HEK293 (cell line): Measurements from ENCODE around the gene NDUFA3.

Experiments used
- EGR2 ChIP-seq: fragments of 450-650 bp; formaldehyde crosslinking; IDR thresholded peaks from 2 replicates; pipeline ENCODE4 v1.5.1; 2016; ENCODE audit warnings: low read depth, missing biosample characterization, missing genetic modification characterization
- GLI2 ChIP-seq: fragments of 450-650 bp; formaldehyde crosslinking; IDR thresholded peaks from 2 replicates; pipeline ENCODE4; 2017; ENCODE audit warnings: missing biosample characterization, missing genetic modification characterization, low read depth, borderline replicate concordance
- KLF9 ChIP-seq: fragments of 450-650 bp; formaldehyde crosslinking; IDR thresholded peaks from 2 replicates; pipeline ENCODE4 v1.5.1; 2016; ENCODE audit warnings: missing biosample characterization, missing genetic modification characterization, low read depth
- PBX3 ChIP-seq: sonication (generic); formaldehyde crosslinking; IDR thresholded peaks from 2 replicates; pipeline ENCODE4 v1.8.1; 2022; ENCODE audit warnings: mild to moderate bottlenecking, moderate library complexity, missing genetic modification reagents
- RBAK ChIP-seq: fragments of 450-650 bp; formaldehyde crosslinking; IDR thresholded peaks from 2 replicates; pipeline ENCODE4 v1.5.1; 2016; ENCODE audit warnings: missing biosample characterization, missing genetic modification characterization
- SCRT1 ChIP-seq: fragments of 450-650 bp; formaldehyde crosslinking; IDR thresholded peaks from 2 replicates; pipeline ENCODE4 v1.5.1; 2016; ENCODE audit warnings: missing biosample characterization, missing genetic modification characterization, borderline replicate concordance
- SCRT2 ChIP-seq: fragments of 450-650 bp; formaldehyde crosslinking; IDR thresholded peaks from 2 replicates; pipeline ENCODE4 v1.5.1; 2016; ENCODE audit warnings: missing biosample characterization, missing genetic modification characterization
- SP7 ChIP-seq: fragments of 450-650 bp; formaldehyde crosslinking; IDR thresholded peaks from 2 replicates; pipeline ENCODE4 v1.5.1; 2016; ENCODE audit warnings: missing biosample characterization, missing genetic modification characterization
- YY2 ChIP-seq: fragments of 450-650 bp; formaldehyde crosslinking; IDR thresholded peaks from 2 replicates; pipeline ENCODE4 v1.5.1; 2016; ENCODE audit warnings: missing biosample characterization, missing genetic modification characterization
- ZBTB11 ChIP-seq: fragments of 450-650 bp; formaldehyde crosslinking; conservative IDR thresholded peaks from 2 replicates; pipeline ENCODE4 v1.5.1; 2016; ENCODE audit warnings: low read depth, missing biosample characterization, missing genetic modification characterization
- ZNF132 ChIP-seq: fragments of 450-650 bp; formaldehyde crosslinking; IDR thresholded peaks from 2 replicates; pipeline ENCODE4 v1.5.1; 2017; ENCODE audit warnings: missing biosample characterization, missing genetic modification characterization, borderline replicate concordance
- ZNF140 ChIP-seq: fragments of 450-650 bp; formaldehyde crosslinking; IDR thresholded peaks from 2 replicates; pipeline ENCODE4 v1.5.1; 2016; ENCODE audit warnings: missing biosample characterization, missing genetic modification characterization
- ZNF16 ChIP-seq: fragments of 450-650 bp; formaldehyde crosslinking; IDR thresholded peaks from 2 replicates; pipeline ENCODE4 v1.5.1; 2016; ENCODE audit warnings: low read depth, missing biosample characterization, missing genetic modification characterization
- ZNF221 ChIP-seq: fragments of 450-650 bp; formaldehyde crosslinking; IDR thresholded peaks from 2 replicates; pipeline ENCODE4 v1.5.1; 2017; ENCODE audit warnings: missing biosample characterization, missing genetic modification characterization, borderline replicate concordance
- ZNF26 ChIP-seq: fragments of 450-650 bp; formaldehyde crosslinking; IDR thresholded peaks from 2 replicates; pipeline ENCODE4 v1.5.1; 2016; ENCODE audit warnings: missing biosample characterization, missing genetic modification characterization
- ZNF501 ChIP-seq: fragments of 450-650 bp; formaldehyde crosslinking; IDR thresholded peaks from 2 replicates; pipeline ENCODE4 v1.5.1; 2016; ENCODE audit warnings: missing biosample characterization, missing genetic modification characterization
- ZNF514 ChIP-seq: fragments of 450-650 bp; formaldehyde crosslinking; IDR thresholded peaks from 2 replicates; pipeline ENCODE4 v1.5.1; 2016; ENCODE audit warnings: missing biosample characterization, missing genetic modification characterization
- ZNF521 ChIP-seq: fragments of 450-650 bp; formaldehyde crosslinking; IDR thresholded peaks from 2 replicates; pipeline ENCODE4 v1.5.1; 2017; ENCODE audit warnings: missing biosample characterization, mild to moderate bottlenecking, missing genetic modification characterization
- ZNF580 ChIP-seq: fragments of 450-650 bp; formaldehyde crosslinking; IDR thresholded peaks from 2 replicates; pipeline ENCODE4 v1.5.1; 2016; ENCODE audit warnings: missing biosample characterization, missing genetic modification characterization
- ZNF639 ChIP-seq: fragments of 450-650 bp; formaldehyde crosslinking; IDR thresholded peaks from 2 replicates; pipeline ENCODE4 v1.5.1; 2016; ENCODE audit warnings: missing biosample characterization, missing genetic modification characterization
- ZNF677 ChIP-seq: fragments of 450-650 bp; IDR thresholded peaks from 2 replicates; pipeline ENCODE4 v1.5.0; 2018; ENCODE audit warnings: missing biosample characterization, mild to moderate bottlenecking, missing genetic modification characterization, moderate library complexity
- ZNF692 ChIP-seq: fragments of 450-650 bp; formaldehyde crosslinking; IDR thresholded peaks from 2 replicates; pipeline ENCODE4 v1.5.1; 2016; ENCODE audit warnings: missing biosample characterization, missing genetic modification characterization
- ZSCAN16 ChIP-seq: fragments of 450-650 bp; formaldehyde crosslinking; IDR thresholded peaks from 2 replicates; pipeline ENCODE4 v1.5.1; 2016; ENCODE audit warnings: missing biosample characterization, missing genetic modification characterization
- TF ChIP-seq, protein P1 (sequence below): fragments of 450-650 bp; formaldehyde crosslinking; IDR thresholded peaks from 2 replicates; pipeline ENCODE4 v1.5.1; 2017; ENCODE audit warnings: missing biosample characterization, missing genetic modification characterization
- TF ChIP-seq, protein P2 (sequence below): fragments of 450-650 bp; formaldehyde crosslinking; IDR thresholded peaks from 2 replicates; pipeline ENCODE4 v1.5.1; 2017; ENCODE audit warnings: missing biosample characterization, missing genetic modification characterization

The NDUFA3 gene

GRCh38 chr19:54136864-54137698 is 34.4 kb downstream of the NDUFA3 start (continued):
- TF ChIP-seq, protein P1, sequence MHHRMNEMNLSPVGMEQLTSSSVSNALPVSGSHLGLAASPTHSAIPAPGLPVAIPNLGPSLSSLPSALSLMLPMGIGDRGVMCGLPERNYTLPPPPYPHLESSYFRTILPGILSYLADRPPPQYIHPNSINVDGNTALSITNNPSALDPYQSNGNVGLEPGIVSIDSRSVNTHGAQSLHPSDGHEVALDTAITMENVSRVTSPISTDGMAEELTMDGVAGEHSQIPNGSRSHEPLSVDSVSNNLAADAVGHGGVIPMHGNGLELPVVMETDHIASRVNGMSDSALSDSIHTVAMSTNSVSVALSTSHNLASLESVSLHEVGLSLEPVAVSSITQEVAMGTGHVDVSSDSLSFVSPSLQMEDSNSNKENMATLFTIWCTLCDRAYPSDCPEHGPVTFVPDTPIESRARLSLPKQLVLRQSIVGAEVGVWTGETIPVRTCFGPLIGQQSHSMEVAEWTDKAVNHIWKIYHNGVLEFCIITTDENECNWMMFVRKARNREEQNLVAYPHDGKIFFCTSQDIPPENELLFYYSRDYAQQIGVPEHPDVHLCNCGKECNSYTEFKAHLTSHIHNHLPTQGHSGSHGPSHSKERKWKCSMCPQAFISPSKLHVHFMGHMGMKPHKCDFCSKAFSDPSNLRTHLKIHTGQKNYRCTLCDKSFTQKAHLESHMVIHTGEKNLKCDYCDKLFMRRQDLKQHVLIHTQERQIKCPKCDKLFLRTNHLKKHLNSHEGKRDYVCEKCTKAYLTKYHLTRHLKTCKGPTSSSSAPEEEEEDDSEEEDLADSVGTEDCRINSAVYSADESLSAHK (tag by site-specific recombination) = no peak
- TF ChIP-seq ZNF132 (tag by site-specific recombination) (no peak), ZNF26 (tag by site-specific recombination) (no peak), YY2 (tag by site-specific recombination) (no peak), RBAK (tag by site-specific recombination) (no peak), ZNF501 (tag by site-specific recombination) (no peak), ZNF677 (no peak), ZNF692 (tag by site-specific recombination) (no peak), ZSCAN16 (tag by site-specific recombination) (no peak), ZNF521 (tag by site-specific recombination) (no peak), ZNF580 (no peak), EGR2 (tag by site-specific recombination) (peak; percentile 94), KLF9 (tag by site-specific recombination) (peak; percentile 75; the same call in 1 of the 2 replicates), ZNF221 (tag by site-specific recombination) (no peak), ZNF514 (no peak), PBX3 (peak; percentile 96; the same call in 1 of the 2 replicates), ZBTB11 (tag by site-specific recombination) (no peak), ZNF16 (tag by site-specific recombination) (no peak), GLI2 (tag by site-specific recombination) (no peak), ZNF639 (tag by site-specific recombination) (no peak), SCRT2 (tag by site-specific recombination) (peak; percentile 57; the same call in 1 of the 2 replicates), ZNF140 (tag by site-specific recombination) (no peak), SP7 (tag by site-specific recombination) (no peak; the same call in 1 of the 2 replicates), SCRT1 (tag by site-specific recombination) (no peak)
- TF ChIP-seq, protein P2, sequence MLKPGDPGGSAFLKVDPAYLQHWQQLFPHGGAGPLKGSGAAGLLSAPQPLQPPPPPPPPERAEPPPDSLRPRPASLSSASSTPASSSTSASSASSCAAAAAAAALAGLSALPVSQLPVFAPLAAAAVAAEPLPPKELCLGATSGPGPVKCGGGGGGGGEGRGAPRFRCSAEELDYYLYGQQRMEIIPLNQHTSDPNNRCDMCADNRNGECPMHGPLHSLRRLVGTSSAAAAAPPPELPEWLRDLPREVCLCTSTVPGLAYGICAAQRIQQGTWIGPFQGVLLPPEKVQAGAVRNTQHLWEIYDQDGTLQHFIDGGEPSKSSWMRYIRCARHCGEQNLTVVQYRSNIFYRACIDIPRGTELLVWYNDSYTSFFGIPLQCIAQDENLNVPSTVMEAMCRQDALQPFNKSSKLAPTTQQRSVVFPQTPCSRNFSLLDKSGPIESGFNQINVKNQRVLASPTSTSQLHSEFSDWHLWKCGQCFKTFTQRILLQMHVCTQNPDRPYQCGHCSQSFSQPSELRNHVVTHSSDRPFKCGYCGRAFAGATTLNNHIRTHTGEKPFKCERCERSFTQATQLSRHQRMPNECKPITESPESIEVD (tag by site-specific recombination) = no peak
